ENCODE measurements around the gene VSIG8. TPM values are rescaled to one million over a fixed set of nuclear protein-coding genes. Genes with fewer than 3 reads are reported as not detected.

The VSIG8 gene
- total and polyA plus RNA-seq, 2 of the 4 experiments (the other 2 are of a cell fraction) = not detected

DNA sequence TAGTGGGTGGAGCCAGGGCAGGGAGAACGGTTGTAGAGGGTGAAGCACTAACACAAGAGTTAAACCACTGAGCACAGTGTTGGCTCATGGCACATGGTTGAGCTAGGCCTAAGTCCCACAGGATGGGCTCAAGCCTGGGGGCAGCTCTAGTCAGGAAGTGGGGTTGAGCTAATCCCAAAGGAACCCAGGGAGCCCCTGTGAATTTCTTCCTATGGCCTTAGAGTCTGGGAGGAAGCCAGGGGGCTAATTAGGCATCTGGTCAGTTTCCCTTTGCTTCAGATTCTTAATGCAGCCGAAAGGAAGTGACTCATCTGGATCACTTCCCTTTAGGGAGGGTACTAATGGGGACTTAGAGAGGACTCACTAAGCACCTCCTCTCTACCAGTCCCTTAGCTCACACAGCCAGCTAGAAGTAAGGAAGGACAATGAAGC, 27.4 kb upstream of the VSIG8 start:
- Histone ChIP-seq H3K9me1 (ENCODE audit: insufficient read depth, low read length) (peaks cover 4% of the 10 kb centered on the region), H2BK20ac (ENCODE audit: low read depth, low read length) (peak overlapping the region; percentile 100), H2AK5ac (ENCODE audit: low read depth, low read length) (peak overlapping the region; percentile 100), H3K18ac (ENCODE audit: low read depth, low read length) (peak overlapping the region; percentile 90), H4K20me1 (ENCODE audit: insufficient read depth, low read length) (no peaks in the 10 kb centered on the region), H4K8ac (ENCODE audit: low read depth in 2 of 2, low read length in 2 of 2) (peak overlapping the region; percentile 95 to 96), H4K5ac (ENCODE audit: low read depth, low read length) (peak overlapping the region; percentile 81), H4K91ac (ENCODE audit: insufficient read depth, low read depth, low read length) (peak overlapping the region; percentile 89), H3K4ac (ENCODE audit: low read depth, low read length) (peak overlapping the region; percentile 99), H3K4me1 (ENCODE audit: control insufficient read depth, insufficient read depth, low read length) (peaks cover 9% of the 10 kb centered on the region), H3K27me3 (ENCODE audit: control insufficient read depth, insufficient read depth, low read length) (no peaks in the 10 kb centered on the region), H2BK5ac (ENCODE audit: low read depth, low read length, poor library complexity, severe bottlenecking) (peak overlapping the region; percentile 92), H2BK15ac (ENCODE audit: low read depth, low read length) (peak overlapping the region; percentile 99), H3K4me2 (ENCODE audit: low read depth, low read length) (peak overlapping the region; percentile 11; the same call in 1 of the 2 replicates), H3K36me3 (ENCODE audit: control insufficient read depth, insufficient read depth, low read length) (no peaks in the 10 kb centered on the region), H2BK120ac (ENCODE audit: low read depth, low read length) (peak overlapping the region; percentile 100), H3K9me3 (ENCODE audit: control insufficient read depth, insufficient read depth, low read length) (no peaks in the 10 kb centered on the region), H3K56ac (ENCODE audit: extremely low read depth, insufficient read depth, low read length) (peak overlapping the region; percentile 75), H2AFZ (replicated peaks; ENCODE audit: low read length, poor library complexity) (peak overlapping the region; percentile 89), H3K14ac (replicated peaks; ENCODE audit: low read depth, low read length) (peak overlapping the region; percentile 98), H3K4me3 (ENCODE audit: insufficient read depth, low read depth, low read length) (no peak overlapping the region), H2AK9ac (replicated peaks; ENCODE audit: low read depth, low read length, poor library complexity) (peak overlapping the region; percentile 88), H3K79me1 (ENCODE audit: low read depth in 1 of 2, low read length in 2 of 2) (peaks cover 0 to 4% of the 10 kb centered on the region in 2 experiments; a peak in 2 of 4 replicates), H3K23ac (ENCODE audit: low read depth, low read length) (peak overlapping the region; percentile 85), H3K9ac (ENCODE audit: low read depth, low read length) (no peak overlapping the region), H3K27ac (ENCODE audit: insufficient read depth, low read length) (peak overlapping the region; percentile 80)
- POLR2A ChIA-PET (ENCODE audit: unreplicated experiment) = no interaction called here
- in situ Hi-C loops (cut with MboI; ENCODE audit: low sequenced_read_pairs) = loop anchor here (5.0 to 25.0 kb wide), 2 partner anchors 93 to 678 kb away; partner anchors contain the start of gene ACKR1
- WGBS, 2 experiments (ENCODE audit: extremely low coverage in 2 of 2, insufficient read length in 1 of 2) = 60% methylated on average over 1 of the region's 2 CpGs; no CpG with 5 or more reads in 1 of the 2 experiments
- TF ChIP-seq NFE2L2 (IDR thresholded peaks at IDR 0.05; ENCODE audit: low read depth, low read length) (no peak), MAFK (IDR thresholded peaks at IDR 0.05; ENCODE audit: low read depth, low read length) (no peak), RCOR1 (IDR thresholded peaks at IDR 0.05; ENCODE audit: insufficient replicate concordance, low read length) (no peak), MAZ (IDR thresholded peaks at IDR 0.05; ENCODE audit: borderline replicate concordance, low read depth, low read length) (peak; percentile 41; the same call in 1 of the 2 replicates), FOS (IDR thresholded peaks at IDR 0.05; ENCODE audit: low read depth, low read length) (peak; percentile 56; the same call in 1 of the 2 replicates)
- TF ChIP-seq, protein P1, sequence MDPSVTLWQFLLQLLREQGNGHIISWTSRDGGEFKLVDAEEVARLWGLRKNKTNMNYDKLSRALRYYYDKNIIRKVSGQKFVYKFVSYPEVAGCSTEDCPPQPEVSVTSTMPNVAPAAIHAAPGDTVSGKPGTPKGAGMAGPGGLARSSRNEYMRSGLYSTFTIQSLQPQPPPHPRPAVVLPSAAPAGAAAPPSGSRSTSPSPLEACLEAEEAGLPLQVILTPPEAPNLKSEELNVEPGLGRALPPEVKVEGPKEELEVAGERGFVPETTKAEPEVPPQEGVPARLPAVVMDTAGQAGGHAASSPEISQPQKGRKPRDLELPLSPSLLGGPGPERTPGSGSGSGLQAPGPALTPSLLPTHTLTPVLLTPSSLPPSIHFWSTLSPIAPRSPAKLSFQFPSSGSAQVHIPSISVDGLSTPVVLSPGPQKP (IDR thresholded peaks at IDR 0.05; ENCODE audit: borderline replicate concordance, low read depth, low read length) = no peak
- BruUV-seq (replicated peaks) = no TSS peak
- ATAC-seq (ENCODE audit: low read depth) = peak; percentile 88
- CTCF ChIA-PET = interaction anchor here (0.6 to 9.2 kb wide), 8 partner anchors 11 to 728 kb away, joined by 3 to 150 read pairs (median 5); no protein-coding TSS in a partner anchor
- dilution Hi-C loops (cut with HindIII; ENCODE audit: low sequenced_read_pairs, unreplicated experiment) = loop anchor here (25.0 kb wide), 1 partner anchor 103 kb away; the partner anchor contains the start of gene DUSP23
- peak; percentile 96 for DNase-seq
- intact Hi-C loops (cut with micrococcal nuclease) = loop anchor here (2.0 kb wide), 4 partner anchors 35 to 729 kb away; partner anchors contain the start of gene TAGLN2

Data from IMR-90 (cell line).